DND-41 (cell line): Measurements from ENCODE around the gene BCL2L11.
A peak's percentile ranks its signal among the peaks of the same experiment; 100 is the strongest.

Experiments used
- ATAC-seq: fragments of 200-7000 bp; cut with Tn5 transposase; 3 replicates; pipeline ENCODE4 v1.9.1; 2021; ENCODE audit warnings: low read depth; ENCODE audit not compliant: insufficient read depth
- DNase-seq: peaks from one replicate; pipeline ENCODE4 v3.0.0-alpha.2; 2020
- H2AFZ ChIP-seq: 2 replicates; pipeline ENCODE4 v1.6.0; 2012; ENCODE audit warnings: low read depth, low read length
- H3K27ac ChIP-seq: 2 replicates; pipeline ENCODE4 v1.5.1; 2012; ENCODE audit warnings: low read length, inconsistent platforms
- H3K27me3 ChIP-seq: fragments of 200-600 bp; sonication (generic); 2 replicates; pipeline ENCODE4 v1.6.0; 2012; ENCODE audit warnings: low read length, mild to moderate bottlenecking, inconsistent platforms; ENCODE audit not compliant: insufficient read depth, poor library complexity
- H3K36me3 ChIP-seq: 2 replicates; pipeline ENCODE4 v1.5.1; 2012; ENCODE audit warnings: low read length, inconsistent platforms; ENCODE audit not compliant: insufficient read depth
- H3K4me1 ChIP-seq: 2 replicates; pipeline ENCODE4 v1.5.1; 2012; ENCODE audit warnings: mild to moderate bottlenecking, low read length; ENCODE audit not compliant: insufficient read depth
- H3K4me2 ChIP-seq: 2 replicates; pipeline ENCODE4 v1.6.0; 2012; ENCODE audit warnings: mild to moderate bottlenecking, moderate library complexity, low read length, inconsistent platforms; ENCODE audit not compliant: insufficient read depth
- H3K4me3 ChIP-seq, 2 experiments: fragments of 200-600 bp in 1 of 2; shearing (Covaris generic) in 1 of 2; 2 replicates each; pipeline ENCODE4 v1.5.1; 2012 to 2016; ENCODE audit warnings: inconsistent platforms in 2 of 2, low read length in 2 of 2, mild to moderate bottlenecking in 2 of 2, low read depth in 1 of 2, moderate library complexity in 1 of 2
- H3K79me2 ChIP-seq: 2 replicates; pipeline ENCODE4 v1.6.0; 2012; ENCODE audit warnings: low read length, inconsistent platforms; ENCODE audit not compliant: insufficient read depth
- H3K9ac ChIP-seq: 2 replicates; pipeline ENCODE4 v1.6.0; 2012; ENCODE audit warnings: low read depth, mild to moderate bottlenecking, inconsistent platforms, low read length, moderate library complexity
- H3K9me3 ChIP-seq: 2 replicates; pipeline ENCODE4 v1.5.1; 2012; ENCODE audit warnings: low read length, moderate library complexity, mild to moderate bottlenecking, inconsistent platforms; ENCODE audit not compliant: insufficient read depth, severe bottlenecking
- H4K20me1 ChIP-seq: 2 replicates; pipeline ENCODE4 v1.6.0; 2012; ENCODE audit warnings: low read length; ENCODE audit not compliant: insufficient read depth
- EZH2 ChIP-seq: IDR thresholded peaks from 3 replicates; pipeline ENCODE4 v1.6.1; 2012; ENCODE audit warnings: borderline replicate concordance, low read depth, mild to moderate bottlenecking, moderate library complexity, low read length, inconsistent platforms; ENCODE audit not compliant: severe bottlenecking
- TF ChIP-seq, protein P1 (sequence below): IDR thresholded peaks from 2 replicates; pipeline ENCODE4 v1.5.1; 2012; ENCODE audit warnings: borderline replicate concordance, low read length, moderate library complexity, mild to moderate bottlenecking; ENCODE audit not compliant: poor library complexity, severe bottlenecking; ENCODE audit errors: extremely low read depth

The BCL2L11 gene

DNA sequence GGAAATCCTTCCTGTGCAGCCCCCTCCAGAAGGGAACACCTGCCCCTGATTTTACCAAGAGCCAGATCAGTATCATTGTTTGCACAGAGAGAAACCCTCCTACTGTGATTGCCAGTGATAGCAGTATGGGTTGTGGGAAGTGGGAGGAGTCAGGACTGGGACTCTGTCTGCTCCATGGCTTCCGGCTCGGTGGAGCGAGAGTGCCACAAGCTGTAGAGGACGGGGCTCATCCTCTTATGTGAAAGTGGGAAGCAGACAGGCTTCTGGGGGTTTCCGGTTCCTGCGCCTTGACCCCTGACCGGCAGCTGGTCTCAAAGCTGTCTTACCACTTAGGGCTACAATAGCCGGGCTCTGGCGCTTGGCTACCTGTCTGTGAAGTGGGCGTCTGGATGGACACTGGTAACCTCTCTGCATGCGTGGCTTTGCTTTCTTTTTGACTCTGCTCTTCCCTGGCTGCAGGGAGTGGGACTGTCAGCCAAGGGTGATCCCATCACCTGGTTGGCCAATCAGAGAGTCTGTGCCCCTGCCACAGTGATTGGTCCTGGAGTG is 79.7 kb downstream of the BCL2L11 start:
- Histone ChIP-seq H3K4me1 (no peaks in the 10 kb centered on the region), H3K4me3 (no peak overlapping the region), H3K79me2 (no peaks in the 10 kb centered on the region), H3K9me3 (no peaks in the 10 kb centered on the region), H3K36me3 (no peaks in the 10 kb centered on the region), H3K27me3 (no peaks in the 10 kb centered on the region), H3K4me2 (no peak overlapping the region), H3K27ac (0 out of 2 replicates have a peak overlapping the region, but pooled peaks have one; percentile 19), H2AFZ (no peak overlapping the region), H4K20me1 (no peaks in the 10 kb centered on the region), H3K9ac (no peak overlapping the region)
- TF ChIP-seq, protein P1, sequence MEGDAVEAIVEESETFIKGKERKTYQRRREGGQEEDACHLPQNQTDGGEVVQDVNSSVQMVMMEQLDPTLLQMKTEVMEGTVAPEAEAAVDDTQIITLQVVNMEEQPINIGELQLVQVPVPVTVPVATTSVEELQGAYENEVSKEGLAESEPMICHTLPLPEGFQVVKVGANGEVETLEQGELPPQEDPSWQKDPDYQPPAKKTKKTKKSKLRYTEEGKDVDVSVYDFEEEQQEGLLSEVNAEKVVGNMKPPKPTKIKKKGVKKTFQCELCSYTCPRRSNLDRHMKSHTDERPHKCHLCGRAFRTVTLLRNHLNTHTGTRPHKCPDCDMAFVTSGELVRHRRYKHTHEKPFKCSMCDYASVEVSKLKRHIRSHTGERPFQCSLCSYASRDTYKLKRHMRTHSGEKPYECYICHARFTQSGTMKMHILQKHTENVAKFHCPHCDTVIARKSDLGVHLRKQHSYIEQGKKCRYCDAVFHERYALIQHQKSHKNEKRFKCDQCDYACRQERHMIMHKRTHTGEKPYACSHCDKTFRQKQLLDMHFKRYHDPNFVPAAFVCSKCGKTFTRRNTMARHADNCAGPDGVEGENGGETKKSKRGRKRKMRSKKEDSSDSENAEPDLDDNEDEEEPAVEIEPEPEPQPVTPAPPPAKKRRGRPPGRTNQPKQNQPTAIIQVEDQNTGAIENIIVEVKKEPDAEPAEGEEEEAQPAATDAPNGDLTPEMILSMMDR, result no peak
- no peak for TF ChIP-seq EZH2
- DNase-seq (no peak), ATAC-seq (no peak)

- no peak overlapping the region for H3K4me2 ChIP-seq
Measured at GRCh38 chr2:111201214-111201613, 80.5 kb downstream of the BCL2L11 start.

GRCh38 chr2:111202266-111203040 is 81.7 kb downstream of the BCL2L11 start:
- Histone ChIP-seq H3K79me2 (no peaks in the 10 kb centered on the region), H3K4me1 (no peaks in the 10 kb centered on the region), H2AFZ (no peak overlapping the region), H3K36me3 (no peaks in the 10 kb centered on the region), H3K4me2 (no peak overlapping the region), H3K27ac (no peak overlapping the region), H4K20me1 (no peaks in the 10 kb centered on the region), H3K27me3 (no peaks in the 10 kb centered on the region), H3K9ac (no peak overlapping the region), H3K9me3 (no peaks in the 10 kb centered on the region), H3K4me3 (no peak overlapping the region)
- DNase-seq (no peak), ATAC-seq (no peak)
- no peak for TF ChIP-seq EZH2
- TF ChIP-seq, protein P1, result no peak

More at GRCh38 chr2:111201214-111201613, 80.5 kb downstream of the BCL2L11 start:
- TF ChIP-seq, protein P1, result no peak
- TF ChIP-seq EZH2, result no peak
- Histone ChIP-seq H3K9ac (no peak overlapping the region), H3K27ac (no peak overlapping the region), H2AFZ (no peak overlapping the region), H3K36me3 (no peaks in the 10 kb centered on the region), H3K4me3 (no peak overlapping the region), H3K4me1 (no peaks in the 10 kb centered on the region), H4K20me1 (no peaks in the 10 kb centered on the region), H3K79me2 (no peaks in the 10 kb centered on the region), H3K9me3 (no peaks in the 10 kb centered on the region), H3K27me3 (no peaks in the 10 kb centered on the region)
- ATAC-seq, result no peak
- DNase-seq, result no peak
